PFSK-1 (cell line): ENCODE measurements around the gene PIK3CG.

Experiments used
- POLR2AphosphoS5 ChIP-seq: IDR thresholded peaks from 2 replicates; pipeline ENCODE4 v1.6.1; 2012; ENCODE audit warnings: low read depth, mild to moderate bottlenecking, control low read depth, low read length, moderate library complexity
- TF ChIP-seq, protein P1 (sequence below), 2 experiments: IDR thresholded peaks; 2 replicates each; pipeline versions ENCODE4 v1.6.1 to v1.8.0; 2011 to 2012; ENCODE audit warnings: low read depth in 2 of 2, low read length in 2 of 2, control low read depth in 1 of 2, inconsistent platforms in 1 of 2, mild to moderate bottlenecking in 1 of 2, moderate library complexity in 1 of 2; ENCODE audit not compliant: insufficient read depth in 1 of 2

DNA sequence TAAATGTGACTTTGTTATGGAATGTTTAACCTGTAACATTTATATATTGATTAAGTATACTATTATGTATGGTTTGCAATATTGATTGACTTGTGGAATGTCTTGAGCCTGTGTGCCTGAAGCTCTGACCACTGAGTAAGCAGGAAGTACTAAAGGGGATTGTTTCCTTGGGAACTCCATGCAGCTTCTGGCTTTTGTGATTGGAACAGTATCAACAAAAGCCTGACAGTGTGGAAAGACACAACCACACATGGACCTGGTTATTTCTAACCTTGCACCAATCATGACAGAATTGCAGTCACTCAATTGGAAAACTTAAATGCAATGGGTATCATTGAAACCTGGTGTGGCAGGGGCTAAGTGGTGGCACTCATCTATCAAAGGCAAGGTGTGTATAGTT lies 45.5 kb upstream of the PIK3CG start:
- TF ChIP-seq, protein P1, sequence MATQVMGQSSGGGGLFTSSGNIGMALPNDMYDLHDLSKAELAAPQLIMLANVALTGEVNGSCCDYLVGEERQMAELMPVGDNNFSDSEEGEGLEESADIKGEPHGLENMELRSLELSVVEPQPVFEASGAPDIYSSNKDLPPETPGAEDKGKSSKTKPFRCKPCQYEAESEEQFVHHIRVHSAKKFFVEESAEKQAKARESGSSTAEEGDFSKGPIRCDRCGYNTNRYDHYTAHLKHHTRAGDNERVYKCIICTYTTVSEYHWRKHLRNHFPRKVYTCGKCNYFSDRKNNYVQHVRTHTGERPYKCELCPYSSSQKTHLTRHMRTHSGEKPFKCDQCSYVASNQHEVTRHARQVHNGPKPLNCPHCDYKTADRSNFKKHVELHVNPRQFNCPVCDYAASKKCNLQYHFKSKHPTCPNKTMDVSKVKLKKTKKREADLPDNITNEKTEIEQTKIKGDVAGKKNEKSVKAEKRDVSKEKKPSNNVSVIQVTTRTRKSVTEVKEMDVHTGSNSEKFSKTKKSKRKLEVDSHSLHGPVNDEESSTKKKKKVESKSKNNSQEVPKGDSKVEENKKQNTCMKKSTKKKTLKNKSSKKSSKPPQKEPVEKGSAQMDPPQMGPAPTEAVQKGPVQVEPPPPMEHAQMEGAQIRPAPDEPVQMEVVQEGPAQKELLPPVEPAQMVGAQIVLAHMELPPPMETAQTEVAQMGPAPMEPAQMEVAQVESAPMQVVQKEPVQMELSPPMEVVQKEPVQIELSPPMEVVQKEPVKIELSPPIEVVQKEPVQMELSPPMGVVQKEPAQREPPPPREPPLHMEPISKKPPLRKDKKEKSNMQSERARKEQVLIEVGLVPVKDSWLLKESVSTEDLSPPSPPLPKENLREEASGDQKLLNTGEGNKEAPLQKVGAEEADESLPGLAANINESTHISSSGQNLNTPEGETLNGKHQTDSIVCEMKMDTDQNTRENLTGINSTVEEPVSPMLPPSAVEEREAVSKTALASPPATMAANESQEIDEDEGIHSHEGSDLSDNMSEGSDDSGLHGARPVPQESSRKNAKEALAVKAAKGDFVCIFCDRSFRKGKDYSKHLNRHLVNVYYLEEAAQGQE (IDR thresholded peaks at IDR 0.05; ENCODE audit: insufficient read depth in 1 of 2, low read depth in 2 of 2, low read length in 2 of 2): no peak
- TF ChIP-seq POLR2AphosphoS5: no peak
